HepG2 (cell line): ENCODE results near the gene MADD. TPM values are rescaled to one million over a fixed set of nuclear protein-coding genes. Genes with fewer than 3 reads are reported as not detected.

Experiments used
- ARNT2 ChIP-seq: sonication (generic); formaldehyde crosslinking; IDR thresholded peaks from 2 replicates; pipeline ENCODE4 v1.8.0; 2022; ENCODE audit warnings: mild to moderate bottlenecking, low read depth, missing genetic modification reagents, moderate library complexity
- HMGA1 ChIP-seq: sonication (generic); formaldehyde crosslinking; conservative IDR thresholded peaks from 2 replicates; pipeline ENCODE4 v1.4.0; 2020; ENCODE audit warnings: missing genetic modification reagents
- HMGXB3 ChIP-seq: sonication (generic); formaldehyde crosslinking; IDR thresholded peaks from 2 replicates; pipeline ENCODE4 v1.4.0; 2020; ENCODE audit warnings: missing genetic modification reagents, borderline replicate concordance
- KAT8 ChIP-seq: IDR thresholded peaks from 2 replicates; pipeline ENCODE4 v1.6.1; 2016; ENCODE audit warnings: missing genetic modification reagents, missing compliant biosample characterization
- KDM3A ChIP-seq: IDR thresholded peaks from 2 replicates; pipeline ENCODE4 v1.6.1; 2018; ENCODE audit warnings: low read depth, missing compliant biosample characterization
- LRRFIP1 ChIP-seq: sonication (generic); formaldehyde crosslinking; conservative IDR thresholded peaks from 2 replicates; pipeline ENCODE4 v1.4.0; 2020; ENCODE audit warnings: missing genetic modification reagents
- MNT ChIP-seq: fragments of 450-650 bp; IDR thresholded peaks from 2 replicates; pipeline ENCODE4 v1.6.1; 2016
- MXI1 ChIP-seq: IDR thresholded peaks from 3 replicates; pipeline ENCODE4 v1.6.1; 2012; ENCODE audit warnings: low read depth, low read length, inconsistent platforms, borderline replicate concordance
- PHF20 ChIP-seq: sonication (generic); formaldehyde crosslinking; IDR thresholded peaks from 2 replicates; pipeline ENCODE4 v1.5.0; 2020; ENCODE audit warnings: mild to moderate bottlenecking, missing genetic modification reagents
- PHF5A ChIP-seq: IDR thresholded peaks from one replicate; pipeline ENCODE4 v1.6.1; 2018; ENCODE audit warnings: low read depth, missing genetic modification reagents; ENCODE audit not compliant: unreplicated experiment
- SIN3B ChIP-seq: fragments of 150-350 bp; IDR thresholded peaks from 2 replicates; pipeline ENCODE4 v1.6.1; 2014; ENCODE audit warnings: low read length
- SNAPC2 ChIP-seq: sonication (generic); formaldehyde crosslinking; IDR thresholded peaks from 2 replicates; pipeline ENCODE4 v1.8.1; 2022; ENCODE audit warnings: mild to moderate bottlenecking, missing genetic modification reagents
- SPEN ChIP-seq: sonication (generic); formaldehyde crosslinking; IDR thresholded peaks from 2 replicates; pipeline ENCODE4 v1.5.1; 2020; ENCODE audit warnings: low read depth, mild to moderate bottlenecking, missing genetic modification reagents
- ZFP62 ChIP-seq: sonication (generic); formaldehyde crosslinking; IDR thresholded peaks from 2 replicates; pipeline ENCODE4 v1.4.0; 2020; ENCODE audit warnings: missing genetic modification reagents
- ZNF317 ChIP-seq: sonication (generic); formaldehyde crosslinking; IDR thresholded peaks from 2 replicates; pipeline ENCODE4 v1.5.0; 2020; ENCODE audit warnings: mild to moderate bottlenecking, missing genetic modification reagents
- ZNF331 ChIP-seq: sonication (generic); formaldehyde crosslinking; IDR thresholded peaks from 2 replicates; pipeline ENCODE4 v1.4.0; 2020; ENCODE audit warnings: missing genetic modification reagents
- ZNF484 ChIP-seq: sonication (generic); formaldehyde crosslinking; IDR thresholded peaks from 2 replicates; pipeline ENCODE4 v1.5.1; 2020; ENCODE audit warnings: mild to moderate bottlenecking, low read depth, missing genetic modification reagents, borderline replicate concordance
- ZNF777 ChIP-seq: sonication (generic); formaldehyde crosslinking; IDR thresholded peaks from 2 replicates; pipeline ENCODE4 v1.4.0; 2020; ENCODE audit warnings: missing genetic modification reagents
- ZNF883 ChIP-seq: sonication (generic); formaldehyde crosslinking; IDR thresholded peaks from 2 replicates; pipeline ENCODE4 v1.5.1; 2020; ENCODE audit warnings: mild to moderate bottlenecking, missing genetic modification reagents; ENCODE audit errors: not compliant biosample characterization
- polyA plus RNA-seq, 8 experiments: library from polyadenylated mRNA; depleted of rRNA in 3 of 8; stranded (reverse) in 7 of 8; unstranded in 1 of 8; fragments of >200 nt; fragmentation: Illumina TruSeq in 4 of 8; extraction: Trizol in 4 of 8; gene quantifications; 2 replicates each; pipeline versions ENCODE4 v1.2.1 to v1.2.3, GENCODE V29; 2011 to 2016; ENCODE audit warnings: low read depth in 4 of 8, missing spikeins in 1 of 8, mixed read lengths in 1 of 8; ENCODE audit not compliant: insufficient read depth in 1 of 8
- total RNA-seq, 5 experiments: library from RNA; depleted of rRNA; stranded (reverse); fragments of >200 nt; fragmentation: Illumina TruSeq; extraction: Trizol; gene quantifications; 2 replicates each; pipeline ENCODE4 v1.2.3, GENCODE V29; 2016; ENCODE audit warnings: low read depth in 1 of 5

The MADD gene
- total and polyA plus RNA-seq, 2 of the 13 experiments (the other 11 are each of a cell fraction or from before 2014, with no cell fraction given): 18.0 to 29.2 TPM

- peak; percentile 48 for TF ChIP-seq PHF5A (CRISPR knock-in tag)
- no peak for TF ChIP-seq ZNF331 (CRISPR knock-in tag)
- no peak for TF ChIP-seq ZNF883 (CRISPR knock-in tag)
- no peak for TF ChIP-seq MXI1
- no peak for TF ChIP-seq LRRFIP1 (CRISPR knock-in tag)
- no peak for TF ChIP-seq HMGA1
- TF ChIP-seq SPEN (CRISPR knock-in tag): no peak
- TF ChIP-seq ZNF777: no peak
- no peak for TF ChIP-seq ARNT2 (CRISPR knock-in tag)
- TF ChIP-seq ZNF317 (CRISPR knock-in tag): no peak
- TF ChIP-seq KAT8 (CRISPR knock-in tag): peak; percentile 28; the same call in 1 of the 2 replicates
- no peak for TF ChIP-seq ZFP62 (CRISPR knock-in tag)
- TF ChIP-seq SNAPC2 (CRISPR knock-in tag): no peak
- TF ChIP-seq MNT: no peak
- no peak for TF ChIP-seq PHF20 (CRISPR knock-in tag)
- TF ChIP-seq ZNF484 (CRISPR knock-in tag): no peak
- no peak for TF ChIP-seq SIN3B
- TF ChIP-seq KDM3A (CRISPR knock-in tag): no peak
- TF ChIP-seq HMGXB3 (CRISPR knock-in tag): no peak
Observed at GRCh38 chr11:47253660-47254059, 16.3 kb upstream of the MADD start (continued).
